H9 (cell line): ENCODE measurements around the gene PDCD1. TPM values are rescaled to one million over a fixed set of nuclear protein-coding genes. Genes with fewer than 3 reads are reported as not detected.

Source experiments
- DNase-seq: peaks from one replicate; pipeline ENCODE4 v3.0.0-alpha.2; 2017
- H2AFZ ChIP-seq: one replicate; pipeline ENCODE4 v1.6.1; 2013; ENCODE audit warnings: mild to moderate bottlenecking, low read length, control low read depth, moderate library complexity
- H2AK5ac ChIP-seq: 2 replicates; pipeline ENCODE4 v1.6.1; 2013; ENCODE audit warnings: low read length, control low read depth, mixed read lengths; ENCODE audit not compliant: insufficient read length
- H2BK120ac ChIP-seq: one replicate; pipeline ENCODE4 v1.6.1; 2013; ENCODE audit warnings: low read depth, mild to moderate bottlenecking, low read length, control low read depth, inconsistent platforms; ENCODE audit not compliant: poor library complexity, severe bottlenecking
- H2BK12ac ChIP-seq: 2 replicates; pipeline ENCODE4 v1.6.1; 2013; ENCODE audit warnings: low read length, control low read depth, mixed read lengths, low read depth; ENCODE audit not compliant: insufficient read length
- H2BK15ac ChIP-seq: 2 replicates; pipeline ENCODE4 v1.6.1; 2013; ENCODE audit warnings: low read depth, low read length, control low read depth
- H2BK20ac ChIP-seq: one replicate; pipeline ENCODE4 v1.6.1; 2013; ENCODE audit warnings: low read depth, mild to moderate bottlenecking, low read length, control low read depth, inconsistent platforms; ENCODE audit not compliant: poor library complexity, severe bottlenecking
- H2BK5ac ChIP-seq: 2 replicates; pipeline ENCODE4 v1.6.1; 2013; ENCODE audit warnings: low read length, control low read depth, mixed read lengths; ENCODE audit not compliant: insufficient read length
- H3K14ac ChIP-seq: 2 replicates; pipeline ENCODE4 v1.6.1; 2013; ENCODE audit warnings: low read length, control low read depth; ENCODE audit not compliant: insufficient read depth
- H3K18ac ChIP-seq: 2 replicates; pipeline ENCODE4 v1.6.1; 2013; ENCODE audit warnings: low read depth, mild to moderate bottlenecking, mixed read lengths, low read length, control low read depth; ENCODE audit not compliant: insufficient read length
- H3K23ac ChIP-seq: 2 replicates; pipeline ENCODE4 v1.6.1; 2013; ENCODE audit warnings: low read length, control low read depth, mixed read lengths, low read depth; ENCODE audit not compliant: insufficient read length
- H3K23me2 ChIP-seq: 2 replicates; pipeline ENCODE4 v1.6.1; 2013; ENCODE audit warnings: low read depth, mild to moderate bottlenecking, mixed read lengths, low read length, control low read depth; ENCODE audit not compliant: insufficient read length, poor library complexity, severe bottlenecking
- H3K27ac ChIP-seq: 2 replicates; pipeline ENCODE4 v1.5.1; 2013; ENCODE audit warnings: low read length, control low read depth, mixed read lengths, low read depth; ENCODE audit not compliant: insufficient read length
- H3K27me3 ChIP-seq: 2 replicates; pipeline ENCODE4 v1.6.1; 2013; ENCODE audit warnings: low read length, control low read depth, inconsistent platforms; ENCODE audit not compliant: insufficient read depth
- H3K4ac ChIP-seq: 2 replicates; pipeline ENCODE4 v1.6.1; 2013; ENCODE audit warnings: low read depth, mild to moderate bottlenecking, control low read depth, inconsistent platforms, low read length, moderate library complexity
- H3K4me1 ChIP-seq: 2 replicates; pipeline ENCODE4 v1.6.1; 2013; ENCODE audit warnings: low read length, control low read depth, inconsistent platforms; ENCODE audit not compliant: insufficient read depth
- H3K4me2 ChIP-seq: 2 replicates; pipeline ENCODE4 v1.6.1; 2013; ENCODE audit warnings: low read length, control low read depth, mixed read lengths; ENCODE audit not compliant: insufficient read length, insufficient read depth
- H3K56ac ChIP-seq: 2 replicates; pipeline ENCODE4 v1.6.1; 2013; ENCODE audit warnings: low read depth, mild to moderate bottlenecking, mixed read lengths, low read length, control low read depth; ENCODE audit not compliant: insufficient read length
- H3K79me1 ChIP-seq: 2 replicates; pipeline ENCODE4 v1.6.1; 2013; ENCODE audit warnings: low read depth, mild to moderate bottlenecking, moderate library complexity, low read length, control low read depth, inconsistent platforms; ENCODE audit not compliant: insufficient read depth, poor library complexity, severe bottlenecking
- H3K79me2 ChIP-seq: 2 replicates; pipeline ENCODE4 v1.6.1; 2013; ENCODE audit warnings: low read length, control low read depth, inconsistent platforms; ENCODE audit not compliant: insufficient read depth
- H3K9ac ChIP-seq: 2 replicates; pipeline ENCODE4 v1.6.1; 2013; ENCODE audit warnings: low read length, control low read depth, mixed read lengths; ENCODE audit not compliant: insufficient read length; ENCODE audit errors: extremely low read depth
- H3K9me3 ChIP-seq: one replicate; pipeline ENCODE4 v1.6.1; 2013; ENCODE audit warnings: low read depth, low read length, inconsistent platforms; ENCODE audit not compliant: control insufficient read depth
- H3T11ph ChIP-seq: one replicate; pipeline ENCODE4 v1.6.1; 2013; ENCODE audit warnings: mild to moderate bottlenecking, low read length, control low read depth, inconsistent platforms
- H4K20me1 ChIP-seq: one replicate; pipeline ENCODE4 v1.6.1; 2013; ENCODE audit not compliant: control insufficient read depth, insufficient read length, insufficient read depth
- H4K5ac ChIP-seq: 2 replicates; pipeline ENCODE4 v1.6.1; 2013; ENCODE audit warnings: low read depth, mild to moderate bottlenecking, mixed read lengths, low read length, control low read depth; ENCODE audit not compliant: insufficient read length
- H4K8ac ChIP-seq: replicated peaks from 2 replicates; pipeline ENCODE4 v1.6.1; 2013; ENCODE audit warnings: low read length, control low read depth, mixed read lengths, low read depth; ENCODE audit not compliant: insufficient read length
- H4K91ac ChIP-seq: 2 replicates; pipeline ENCODE4 v1.6.1; 2013; ENCODE audit warnings: low read depth, mild to moderate bottlenecking, moderate library complexity, mixed read lengths, low read length, control low read depth; ENCODE audit not compliant: insufficient read length
- H3K27ac Mint-ChIP-seq, 3 experiments: 2 replicates in 2 of 3; 3 replicates in 1 of 3; pipeline ENCODE4 v1.8.0; 2020 to 2021; ENCODE audit warnings: mixed read lengths in 3 of 3, mild to moderate bottlenecking in 1 of 3, moderate library complexity in 1 of 3
- H3K27me3 Mint-ChIP-seq: 2 replicates; pipeline ENCODE4 v1.8.0; 2021; ENCODE audit warnings: low read depth, mild to moderate bottlenecking, moderate library complexity, mixed read lengths
- H3K36me3 Mint-ChIP-seq, 3 experiments: 2 replicates in 2 of 3; 3 replicates in 1 of 3; pipeline ENCODE4 v1.8.0; 2020 to 2021; ENCODE audit warnings: low read depth in 3 of 3, mixed read lengths in 3 of 3; ENCODE audit not compliant: insufficient read depth in 1 of 3
- H3K4me1 Mint-ChIP-seq, 2 experiments: 2 replicates each; pipeline ENCODE4 v1.8.0; 2020; ENCODE audit warnings: mixed read lengths in 2 of 2
- H3K4me3 Mint-ChIP-seq, 2 experiments: 2 replicates in 1 of 2; 3 replicates in 1 of 2; pipeline ENCODE4 v1.8.0; 2020 to 2021; ENCODE audit warnings: mild to moderate bottlenecking in 2 of 2, mixed read lengths in 2 of 2, moderate library complexity in 1 of 2
- H3K9me3 Mint-ChIP-seq, 2 experiments: 2 replicates in 1 of 2; 3 replicates in 1 of 2; pipeline ENCODE4 v1.8.0; 2020; ENCODE audit warnings: mild to moderate bottlenecking in 2 of 2, mixed read lengths in 2 of 2, moderate library complexity in 1 of 2
- CTCF ChIP-seq: fragments of 200-600 bp; sonication (generic); conservative IDR thresholded peaks from 3 replicates; pipeline ENCODE4 v1.8.0; 2021; ENCODE audit warnings: antibody characterized with exemption, mild to moderate bottlenecking
- WGBS: extraction: QIAGEN DNeasy Blood & Tissue Kit; methylation state at CpG from one replicate; pipeline ENCODE4 v1.1.7; 2013; ENCODE audit warnings: missing lambda C conversion rate, low lambda C conversion rate, mixed read lengths; ENCODE audit not compliant: insufficient read length; ENCODE audit errors: extremely low coverage; 5-methylcytosine and 5-hydroxymethylcytosine counted together
- total RNA-seq: library from RNA; stranded (reverse); gene quantifications from 2 replicates; pipeline ENCODE4 v1.2.1, GENCODE V29; 2021

Gene PDCD1
- total RNA-seq, 1 experiment from 2014 or later, result 1.6 TPM

- Histone ChIP-seq H3K14ac (no peak overlapping the region), H3K79me2 (no peaks in the 10 kb centered on the region), H3K23ac (no peak overlapping the region), H2BK15ac (no peak overlapping the region), H3K27me3 (peaks cover 2% of the 10 kb centered on the region; the same call in 1 of the 2 replicates), H2AK5ac (no peak overlapping the region), H2AFZ (no peak overlapping the region), H2BK5ac (no peak overlapping the region), H4K91ac (no peak overlapping the region), H3K23me2 (no peaks in the 10 kb centered on the region), H2BK20ac (no peak overlapping the region), H4K20me1 (no peaks in the 10 kb centered on the region), H3K4ac (no peak overlapping the region), H4K5ac (no peak overlapping the region), H2BK120ac (no peak overlapping the region), H3K4me1 (no peaks in the 10 kb centered on the region), H2BK12ac (no peak overlapping the region), H3K18ac (no peak overlapping the region), H3K4me2 (no peak overlapping the region), H3K79me1 (no peaks in the 10 kb centered on the region), H3T11ph (no peak overlapping the region), H4K8ac (no peak overlapping the region), H3K9ac (no peak overlapping the region), H3K56ac (no peak overlapping the region), H3K27ac (no peak overlapping the region), H3K9me3 (no peaks in the 10 kb centered on the region)
- H3K9me3 Mint-ChIP-seq, result peaks cover 0 to 4% of the 10 kb centered on the region in 2 experiments; a peak in 1 of 5 replicates
- no peak overlapping the region for H3K4me3 Mint-ChIP-seq
- DNase-seq, result peak; percentile 23
- WGBS, result no CpG with 5 or more reads among the region's 39 CpGs
- H3K36me3 Mint-ChIP-seq, result peaks cover 0 to 1% (median 0%) of the 10 kb centered on the region in 3 experiments; a peak in 1 of 7 replicates
- peaks cover 0 to 8% of the 10 kb centered on the region in 2 experiments; a peak in 2 of 4 replicates for H3K4me1 Mint-ChIP-seq
- no peak for TF ChIP-seq CTCF
- peaks cover 32% of the 10 kb centered on the region for H3K27me3 Mint-ChIP-seq
- H3K27ac Mint-ChIP-seq, result no peak overlapping the region
Observed at GRCh38 chr2:241848761-241849615, 9.7 kb downstream of the PDCD1 start.
